T-helper 2 cell treated with Interferon-gamma antibody and Interleukin-4, amounts not matched to agents 5 μg/mL and 100 μg/mL, for 36 hours (primary cell): ENCODE data around the gene HS6ST2.

Experiments
- DNase-seq: peaks from one replicate; pipeline ENCODE4 v3.0.0; 2021; ENCODE audit warnings: low spot score
- H3K27ac Mint-ChIP-seq: one replicate; pipeline ENCODE4 v1.8.0; 2021; ENCODE audit warnings: mild to moderate bottlenecking, mixed read lengths
- H3K27me3 Mint-ChIP-seq: one replicate; pipeline ENCODE4 v1.8.0; 2021; ENCODE audit warnings: low read depth, mixed read lengths
- H3K36me3 Mint-ChIP-seq: one replicate; pipeline ENCODE4 v1.8.0; 2021; ENCODE audit warnings: low read depth, mixed read lengths
- H3K4me1 Mint-ChIP-seq: one replicate; pipeline ENCODE4 v1.8.0; 2021; ENCODE audit warnings: low read depth, mixed read lengths
- H3K4me3 Mint-ChIP-seq: one replicate; pipeline ENCODE4 v1.8.0; 2022; ENCODE audit warnings: mild to moderate bottlenecking, moderate library complexity, mixed read lengths
- H3K9me3 Mint-ChIP-seq: one replicate; pipeline ENCODE4 v1.8.0; 2021; ENCODE audit warnings: mixed read lengths

The HS6ST2 gene

GRCh38 chrX:132592880-132593279 is 365.5 kb downstream of the HS6ST2 start:
- Mint-ChIP-seq H3K4me1 (no peaks in the 10 kb centered on the region), H3K27me3 (peaks cover 2% of the 10 kb centered on the region), H3K4me3 (no peak overlapping the region), H3K9me3 (no peaks in the 10 kb centered on the region), H3K27ac (no peak overlapping the region), H3K36me3 (no peaks in the 10 kb centered on the region)
- no peak for DNase-seq

- H3K27me3 Mint-ChIP-seq: no peaks in the 10 kb centered on the region
- H3K36me3 Mint-ChIP-seq: no peaks in the 10 kb centered on the region
- no peak overlapping the region for H3K27ac Mint-ChIP-seq
- no peaks in the 10 kb centered on the region for H3K9me3 Mint-ChIP-seq
- no peak overlapping the region for H3K4me3 Mint-ChIP-seq
- H3K4me1 Mint-ChIP-seq: no peaks in the 10 kb centered on the region
- DNase-seq: no peak
Measured at GRCh38 chrX:132591719-132592275, 366.6 kb downstream of the HS6ST2 start.

GRCh38 chrX:132590350-132591026 is 367.9 kb downstream of the HS6ST2 start:
- H3K4me1 Mint-ChIP-seq: no peaks in the 10 kb centered on the region

DNA sequence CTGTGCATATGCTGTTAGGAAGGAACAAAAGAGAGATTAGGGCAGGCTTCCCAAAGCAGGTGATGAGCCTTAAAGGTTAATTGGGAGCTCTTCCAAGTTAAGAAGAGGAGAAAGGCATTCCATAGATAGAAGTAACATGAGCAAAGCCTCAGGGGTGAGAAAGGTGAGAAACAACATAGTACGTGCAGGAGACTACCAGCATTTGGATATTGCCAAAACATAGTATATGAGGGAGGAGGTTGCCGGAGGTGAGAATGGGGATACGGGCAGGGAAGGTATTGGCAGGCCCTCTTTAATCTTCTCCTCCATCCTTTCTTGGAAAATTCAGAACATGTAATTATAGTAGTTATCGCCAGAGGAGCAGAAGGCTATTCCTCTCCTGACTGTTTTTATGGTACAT is 373.5 kb downstream of the HS6ST2 start:
- no peak for DNase-seq
- H3K36me3 Mint-ChIP-seq: no peaks in the 10 kb centered on the region
- H3K4me3 Mint-ChIP-seq: no peak overlapping the region
- no peaks in the 10 kb centered on the region for H3K27me3 Mint-ChIP-seq
- H3K4me1 Mint-ChIP-seq: no peaks in the 10 kb centered on the region
- no peaks in the 10 kb centered on the region for H3K9me3 Mint-ChIP-seq
- H3K27ac Mint-ChIP-seq: no peak overlapping the region

More at GRCh38 chrX:132590350-132591026, 367.9 kb downstream of the HS6ST2 start:
- no peaks in the 10 kb centered on the region for H3K36me3 Mint-ChIP-seq
- no peak overlapping the region for H3K27ac Mint-ChIP-seq
- H3K9me3 Mint-ChIP-seq: no peaks in the 10 kb centered on the region
- no peak overlapping the region for H3K4me3 Mint-ChIP-seq
- no peak for DNase-seq
- H3K27me3 Mint-ChIP-seq: no peaks in the 10 kb centered on the region

DNA sequence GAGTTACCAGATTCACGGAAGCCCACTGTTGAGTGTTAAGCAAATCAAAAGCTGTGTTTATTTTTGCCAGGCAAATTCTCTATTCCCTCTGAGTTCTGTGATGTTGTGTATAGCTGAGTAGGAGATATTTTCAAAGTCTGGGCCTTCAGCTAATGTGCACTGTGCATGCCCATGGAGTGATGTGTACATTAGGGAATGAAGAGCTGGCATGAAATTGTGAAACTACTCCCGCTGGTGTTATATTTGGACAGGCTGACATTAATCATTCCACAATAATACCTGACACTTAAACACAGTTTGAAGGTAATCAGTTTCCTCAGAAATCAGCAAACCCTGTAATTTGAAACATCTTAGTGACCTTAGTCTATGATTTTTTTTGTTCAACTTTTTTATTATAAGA is 381.5 kb downstream of the HS6ST2 start:
- Mint-ChIP-seq H3K9me3 (no peaks in the 10 kb centered on the region), H3K4me3 (no peak overlapping the region), H3K4me1 (no peaks in the 10 kb centered on the region), H3K27ac (no peak overlapping the region), H3K27me3 (no peaks in the 10 kb centered on the region), H3K36me3 (no peaks in the 10 kb centered on the region)
- DNase-seq: no peak
